ENCODE results near the gene ASMT. TPM values are rescaled to one million over a fixed set of nuclear protein-coding genes. Genes with fewer than 3 reads are reported as not detected.

Gene ASMT
- total RNA-seq, 1 donor from 2014 or later, result not detected

GRCh38 chrX:1609762-1610161 is 5.1 kb upstream of the ASMT start:
- H3K36me3 Mint-ChIP-seq (ENCODE audit: unreplicated experiment), result no peaks in the 10 kb centered on the region
- peaks cover 15% of the 10 kb centered on the region for H3K27me3 Mint-ChIP-seq (ENCODE audit: unreplicated experiment)
- H3K4me1 Mint-ChIP-seq (ENCODE audit: low read depth, unreplicated experiment), result no peaks in the 10 kb centered on the region
- no peak for TF ChIP-seq CTCF (IDR thresholded peaks at IDR 0.05; ENCODE audit: partially characterized antibody, unreplicated experiment)
- DNase-seq, result no peak
- no peak overlapping the region for H3K27ac Mint-ChIP-seq (ENCODE audit: unreplicated experiment)
- H3K9me3 Mint-ChIP-seq (ENCODE audit: unreplicated experiment), result no peaks in the 10 kb centered on the region
- H3K4me3 Mint-ChIP-seq (ENCODE audit: unreplicated experiment), result no peak overlapping the region

- H3K27ac Mint-ChIP-seq (ENCODE audit: unreplicated experiment), result no peak overlapping the region
- H3K4me3 Mint-ChIP-seq (ENCODE audit: unreplicated experiment), result no peak overlapping the region
- no peaks in the 10 kb centered on the region for H3K4me1 Mint-ChIP-seq (ENCODE audit: low read depth, unreplicated experiment)
- peaks cover 15% of the 10 kb centered on the region for H3K27me3 Mint-ChIP-seq (ENCODE audit: unreplicated experiment)
- H3K36me3 Mint-ChIP-seq (ENCODE audit: unreplicated experiment), result no peaks in the 10 kb centered on the region
- no peaks in the 10 kb centered on the region for H3K9me3 Mint-ChIP-seq (ENCODE audit: unreplicated experiment)
- no peak for TF ChIP-seq CTCF (IDR thresholded peaks at IDR 0.05; ENCODE audit: partially characterized antibody, unreplicated experiment)
- no peak for DNase-seq
Measured at GRCh38 chrX:1610166-1610565, 4.7 kb upstream of the ASMT start.

- no peak for DNase-seq
- no peak for TF ChIP-seq CTCF (IDR thresholded peaks at IDR 0.05; ENCODE audit: partially characterized antibody, unreplicated experiment)
- H3K4me1 Mint-ChIP-seq (ENCODE audit: low read depth, unreplicated experiment), result no peaks in the 10 kb centered on the region
- H3K27me3 Mint-ChIP-seq (ENCODE audit: unreplicated experiment), result peaks cover 10% of the 10 kb centered on the region
- H3K4me3 Mint-ChIP-seq (ENCODE audit: unreplicated experiment), result no peak overlapping the region
- no peaks in the 10 kb centered on the region for H3K9me3 Mint-ChIP-seq (ENCODE audit: unreplicated experiment)
- H3K27ac Mint-ChIP-seq (ENCODE audit: unreplicated experiment), result no peak overlapping the region
- H3K36me3 Mint-ChIP-seq (ENCODE audit: unreplicated experiment), result no peaks in the 10 kb centered on the region
Measured at GRCh38 chrX:1610736-1611135, 4.1 kb upstream of the ASMT start.

- Mint-ChIP-seq H3K27me3 (ENCODE audit: unreplicated experiment) (peaks cover 10% of the 10 kb centered on the region), H3K27ac (ENCODE audit: unreplicated experiment) (no peak overlapping the region), H3K4me1 (ENCODE audit: low read depth, unreplicated experiment) (no peaks in the 10 kb centered on the region), H3K36me3 (ENCODE audit: unreplicated experiment) (no peaks in the 10 kb centered on the region), H3K9me3 (ENCODE audit: unreplicated experiment) (peaks cover 3% of the 10 kb centered on the region), H3K4me3 (ENCODE audit: unreplicated experiment) (no peak overlapping the region)
- DNase-seq, result no peak
- TF ChIP-seq CTCF (IDR thresholded peaks at IDR 0.05; ENCODE audit: partially characterized antibody, unreplicated experiment), result no peak
Measured at GRCh38 chrX:1612641-1613286, 2.1 kb upstream of the ASMT start.

GRCh38 chrX:1618689-1619088 is 3.8 kb downstream of the ASMT start:
- peaks cover 3% of the 10 kb centered on the region for H3K9me3 Mint-ChIP-seq (ENCODE audit: unreplicated experiment)
- DNase-seq, result no peak
- no peak for TF ChIP-seq CTCF (IDR thresholded peaks at IDR 0.05; ENCODE audit: partially characterized antibody, unreplicated experiment)
- H3K36me3 Mint-ChIP-seq (ENCODE audit: unreplicated experiment), result no peaks in the 10 kb centered on the region
- no peak overlapping the region for H3K4me3 Mint-ChIP-seq (ENCODE audit: unreplicated experiment)
- H3K27ac Mint-ChIP-seq (ENCODE audit: unreplicated experiment), result no peak overlapping the region
- H3K4me1 Mint-ChIP-seq (ENCODE audit: low read depth, unreplicated experiment), result no peaks in the 10 kb centered on the region
- no peaks in the 10 kb centered on the region for H3K27me3 Mint-ChIP-seq (ENCODE audit: unreplicated experiment)
